PC-9 (cell line): ENCODE measurements around the gene PIK3C2G. TPM values are rescaled to one million over a fixed set of nuclear protein-coding genes. Genes with fewer than 3 reads are reported as not detected.

Experiments
- BruUV-seq: library from RNA; stranded (reverse); fragments of 400-500 nt; replicated peaks from 2 replicates; lab custom pipeline; 2021; lab: Mats Ljungman, UMichigan
- CTCF ChIA-PET: fragments of 300-600 bp; sonication (Branson Sonifier 250); formaldehyde crosslinking; loops from one replicate; lab custom pipeline; 2022; ENCODE audit warnings: antibody characterized with exemption; lab: Charles Lee
- POLR2A ChIA-PET: fragments of 300-600 bp; sonication (Branson Sonifier 250); formaldehyde crosslinking; loops from one replicate; lab custom pipeline; 2022; ENCODE audit warnings: antibody characterized with exemption; ENCODE audit not compliant: unreplicated experiment; lab: Charles Lee
- DNase-seq, 2 experiments: peaks; one replicate each; pipeline versions ENCODE4 v3.0.0 to v3.0.0-alpha.2; 2015 to 2022; ENCODE audit warnings: mixed read lengths in 1 of 2
- H2AFZ ChIP-seq: fragments of 200-600 bp; sonication (generic); 2 replicates; pipeline ENCODE4 v1.8.1; 2017; ENCODE audit warnings: antibody characterized with exemption
- H3F3A ChIP-seq: fragments of 200-600 bp; sonication (generic); 2 replicates; pipeline ENCODE4 v1.8.1; 2017; ENCODE audit warnings: antibody characterized with exemption, mild to moderate bottlenecking, low read depth; ENCODE audit not compliant: insufficient read depth
- H3K27ac ChIP-seq: fragments of 200-600 bp; sonication (generic); 2 replicates; pipeline ENCODE4 v1.6.1; 2016; ENCODE audit warnings: mixed run types
- H3K27me3 ChIP-seq: fragments of 200-600 bp; sonication (generic); 2 replicates; pipeline ENCODE4 v1.6.1; 2016; ENCODE audit warnings: low read depth, mixed run types; ENCODE audit not compliant: insufficient read depth
- H3K36me3 ChIP-seq: fragments of 200-600 bp; sonication (generic); 2 replicates; pipeline ENCODE4 v1.6.1; 2016; ENCODE audit warnings: low read depth, mixed run types
- H3K4me1 ChIP-seq: fragments of 200-600 bp; sonication (generic); replicated peaks from 2 replicates; pipeline ENCODE4 v1.6.1; 2016; ENCODE audit warnings: mixed run types; ENCODE audit not compliant: insufficient read depth
- H3K4me2 ChIP-seq: fragments of 200-600 bp; sonication (generic); 2 replicates; pipeline ENCODE4 v1.6.1; 2017; ENCODE audit warnings: mixed run types
- H3K4me3 ChIP-seq: fragments of 200-600 bp; sonication (generic); 2 replicates; pipeline ENCODE4 v1.6.1; 2016; ENCODE audit warnings: mixed run types
- H3K79me2 ChIP-seq: fragments of 200-600 bp; sonication (generic); 2 replicates; pipeline ENCODE4 v1.6.1; 2017; ENCODE audit warnings: low read depth, mixed run types
- H3K9me2 ChIP-seq: fragments of 200-600 bp; sonication (generic); 2 replicates; pipeline ENCODE4 v1.8.1; 2017; ENCODE audit warnings: mild to moderate bottlenecking; ENCODE audit not compliant: insufficient read depth
- H3K9me3 ChIP-seq: fragments of 200-600 bp; sonication (generic); 2 replicates; pipeline ENCODE4 v1.8.1; 2016; ENCODE audit warnings: low read depth; ENCODE audit not compliant: insufficient read depth
- H4K20me1 ChIP-seq: fragments of 200-600 bp; sonication (generic); 2 replicates; pipeline ENCODE4 v1.8.1; 2017; ENCODE audit not compliant: insufficient read depth
- EZH2 ChIP-seq: fragments of 200-600 bp; sonication (generic); IDR thresholded peaks from 2 replicates; pipeline ENCODE4 v1.8.0; 2017; ENCODE audit warnings: antibody characterized with exemption, low read depth
- intact Hi-C: fragments of 100-400 bp; cut with micrococcal nuclease; formaldehyde crosslinking; loops from one replicate; pipeline ENCODE4 v1.10.0; 2022; ENCODE audit not compliant: unreplicated experiment
- total RNA-seq: library from RNA; stranded (reverse); gene quantifications from 2 replicates; pipeline ENCODE4 v1.2.3, GENCODE V29; 2021
- TF ChIP-seq, protein P1 (sequence below): fragments of 200-600 bp; sonication (generic); conservative IDR thresholded peaks from 2 replicates; pipeline ENCODE4 v1.6.1; 2017; ENCODE audit warnings: mixed run types, antibody characterized with exemption, mild to moderate bottlenecking, moderate library complexity

The PIK3C2G gene
- total RNA-seq, 1 experiment from 2014 or later: 1.4 TPM

DNA sequence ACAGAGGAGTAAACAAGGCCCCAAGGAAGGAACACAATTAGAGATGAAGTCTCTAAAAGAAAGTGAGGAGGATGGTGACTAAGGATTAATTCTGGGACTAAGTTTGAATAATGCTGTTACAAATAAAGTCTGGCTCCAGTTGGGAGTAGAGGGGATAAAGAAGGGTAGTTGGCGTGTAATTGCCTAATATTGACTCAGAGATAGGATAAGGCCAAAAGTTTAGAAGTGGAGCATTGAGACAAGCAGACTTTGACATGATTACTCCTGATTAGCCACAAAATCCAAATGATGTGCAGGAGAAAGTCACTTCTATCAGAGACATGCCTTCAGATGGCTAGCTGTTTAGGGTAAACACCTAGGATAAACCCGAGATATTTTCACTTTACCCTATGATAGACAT lies 368.1 kb downstream of the PIK3C2G start:
- Histone ChIP-seq H3K27ac (no peak overlapping the region), H3K9me2 (no peaks in the 10 kb centered on the region; the same call in 1 of the 2 replicates), H3K27me3 (no peaks in the 10 kb centered on the region), H3K4me2 (no peak overlapping the region), H3K4me3 (no peak overlapping the region), H3K79me2 (no peaks in the 10 kb centered on the region), H3F3A (no peaks in the 10 kb centered on the region), H3K4me1 (no peaks in the 10 kb centered on the region), H3K36me3 (no peaks in the 10 kb centered on the region), H2AFZ (no peak overlapping the region), H3K9me3 (no peaks in the 10 kb centered on the region), H4K20me1 (no peaks in the 10 kb centered on the region)
- no peak for TF ChIP-seq EZH2
- TF ChIP-seq, protein P1, sequence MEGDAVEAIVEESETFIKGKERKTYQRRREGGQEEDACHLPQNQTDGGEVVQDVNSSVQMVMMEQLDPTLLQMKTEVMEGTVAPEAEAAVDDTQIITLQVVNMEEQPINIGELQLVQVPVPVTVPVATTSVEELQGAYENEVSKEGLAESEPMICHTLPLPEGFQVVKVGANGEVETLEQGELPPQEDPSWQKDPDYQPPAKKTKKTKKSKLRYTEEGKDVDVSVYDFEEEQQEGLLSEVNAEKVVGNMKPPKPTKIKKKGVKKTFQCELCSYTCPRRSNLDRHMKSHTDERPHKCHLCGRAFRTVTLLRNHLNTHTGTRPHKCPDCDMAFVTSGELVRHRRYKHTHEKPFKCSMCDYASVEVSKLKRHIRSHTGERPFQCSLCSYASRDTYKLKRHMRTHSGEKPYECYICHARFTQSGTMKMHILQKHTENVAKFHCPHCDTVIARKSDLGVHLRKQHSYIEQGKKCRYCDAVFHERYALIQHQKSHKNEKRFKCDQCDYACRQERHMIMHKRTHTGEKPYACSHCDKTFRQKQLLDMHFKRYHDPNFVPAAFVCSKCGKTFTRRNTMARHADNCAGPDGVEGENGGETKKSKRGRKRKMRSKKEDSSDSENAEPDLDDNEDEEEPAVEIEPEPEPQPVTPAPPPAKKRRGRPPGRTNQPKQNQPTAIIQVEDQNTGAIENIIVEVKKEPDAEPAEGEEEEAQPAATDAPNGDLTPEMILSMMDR: no peak
- intact Hi-C loops: no loop called here
- POLR2A ChIA-PET: interaction anchor here (0.7 kb wide), 1 partner anchor 77 kb away, joined by 5 read pairs; no protein-coding TSS in a partner anchor
- BruUV-seq: no TSS peak
- no peak for DNase-seq
- CTCF ChIA-PET: no interaction called here

DNA sequence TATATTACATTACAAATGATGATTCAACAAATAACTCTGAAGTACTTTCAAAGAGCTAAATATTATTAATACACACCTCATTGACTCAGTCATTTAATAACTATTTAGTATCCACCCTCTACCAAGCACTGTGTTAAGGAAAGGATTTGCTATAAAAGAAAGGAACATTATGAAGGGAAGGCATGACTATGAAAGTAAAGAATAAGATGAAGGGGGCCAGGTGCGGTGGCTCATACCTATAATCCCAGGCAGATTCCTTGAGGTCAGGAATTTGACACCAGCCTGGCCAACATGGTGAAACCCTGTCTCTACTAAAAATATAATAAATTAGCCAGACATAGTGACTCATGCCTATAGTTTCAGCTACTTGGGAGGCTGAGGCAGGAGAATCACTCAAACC lies 368.6 kb downstream of the PIK3C2G start:
- Histone ChIP-seq H4K20me1 (no peaks in the 10 kb centered on the region), H3K27me3 (no peaks in the 10 kb centered on the region), H3F3A (no peaks in the 10 kb centered on the region), H3K4me2 (no peak overlapping the region), H3K9me2 (no peaks in the 10 kb centered on the region; the same call in 1 of the 2 replicates), H2AFZ (no peak overlapping the region), H3K79me2 (no peaks in the 10 kb centered on the region), H3K36me3 (no peaks in the 10 kb centered on the region), H3K4me1 (no peaks in the 10 kb centered on the region), H3K9me3 (no peaks in the 10 kb centered on the region), H3K4me3 (no peak overlapping the region), H3K27ac (no peak overlapping the region)
- no peak for TF ChIP-seq EZH2
- TF ChIP-seq, protein P1: no peak
- no TSS peak for BruUV-seq
- POLR2A ChIA-PET: interaction anchor here (0.7 kb wide), 1 partner anchor 76 kb away, joined by 5 read pairs; no protein-coding TSS in a partner anchor
- intact Hi-C loops: no loop called here
- CTCF ChIA-PET: no interaction called here
- DNase-seq: no peak

DNA sequence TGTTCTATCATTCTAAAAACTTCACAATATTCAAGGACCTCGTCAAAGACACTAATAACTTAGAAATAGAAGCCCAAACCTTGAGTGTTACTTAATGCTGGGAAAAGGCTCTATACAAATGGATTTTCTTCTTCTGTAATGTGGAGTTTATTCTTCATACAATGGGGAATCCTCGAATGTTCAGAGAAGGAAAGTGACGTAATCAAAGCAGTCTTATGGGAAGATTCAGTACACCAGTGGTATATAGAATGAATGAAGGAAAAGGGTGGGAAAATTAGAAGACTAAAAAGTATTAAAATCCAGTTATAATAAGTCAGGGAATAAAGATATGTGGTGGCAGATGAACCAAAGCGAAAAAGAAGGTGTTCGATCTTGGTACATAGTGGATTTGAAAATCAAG lies 370.0 kb downstream of the PIK3C2G start:
- Histone ChIP-seq H3K9me3 (no peaks in the 10 kb centered on the region), H3K27ac (no peak overlapping the region), H3F3A (no peaks in the 10 kb centered on the region), H3K79me2 (no peaks in the 10 kb centered on the region), H3K4me2 (no peak overlapping the region), H3K9me2 (no peaks in the 10 kb centered on the region; the same call in 1 of the 2 replicates), H2AFZ (no peak overlapping the region), H3K4me3 (no peak overlapping the region), H3K36me3 (no peaks in the 10 kb centered on the region), H4K20me1 (no peaks in the 10 kb centered on the region), H3K27me3 (no peaks in the 10 kb centered on the region), H3K4me1 (no peaks in the 10 kb centered on the region)
- intact Hi-C loops: no loop called here
- POLR2A ChIA-PET: no interaction called here
- CTCF ChIA-PET: no interaction called here
- BruUV-seq: no TSS peak
- no peak for DNase-seq
- TF ChIP-seq, protein P1: no peak
- no peak for TF ChIP-seq EZH2
